Measurements from ENCODE around the gene SERHL2. TPM values are rescaled to one million over a fixed set of nuclear protein-coding genes. Genes with fewer than 3 reads are reported as not detected.

SERHL2 gene
- total and polyA plus RNA-seq, 2 experiments from 2014 or later, result 1.5 to 2.1 TPM

- H2AFZ ChIP-seq, result no peak overlapping the region
- no peak overlapping the region for H3K27ac ChIP-seq (ENCODE audit: low read depth)
- no peak overlapping the region for H3K4me3 Mint-ChIP-seq
- peak; percentile 83 to 92 for TF ChIP-seq CTCF (conservative IDR thresholded peaks at IDR 0.05; ENCODE audit: low read depth in 2 of 2)
- no peak for TF ChIP-seq STAT1 (IDR thresholded peaks at IDR 0.05; ENCODE audit: unreplicated experiment)
- no peak for TF ChIP-seq CREB1 (CRISPR knock-in tag; IDR thresholded peaks at IDR 0.05; ENCODE audit: low read depth)
- no peak for TF ChIP-seq EZH2phosphoT487 (IDR thresholded peaks at IDR 0.05; ENCODE audit: unreplicated experiment)
- TF ChIP-seq NANOG (IDR thresholded peaks at IDR 0.05; ENCODE audit: borderline replicate concordance), result no peak
- H3K27me3 ChIP-seq (ENCODE audit: insufficient read depth), result no peaks in the 10 kb centered on the region; the same call in 1 of the 2 replicates
- no peaks in the 10 kb centered on the region for H3K9me2 ChIP-seq (ENCODE audit: insufficient read depth)
- peaks cover 5% of the 10 kb centered on the region; the same call in 1 of the 2 replicates for H3F3A ChIP-seq (replicated peaks; ENCODE audit: low read depth)
- H3K4me1 ChIP-seq (ENCODE audit: insufficient read depth), result peaks cover 4% of the 10 kb centered on the region; the same call in 1 of the 2 replicates
- no peak overlapping the region for H3K27ac Mint-ChIP-seq
- H4K20me1 ChIP-seq (replicated peaks; ENCODE audit: insufficient read depth), result no peaks in the 10 kb centered on the region; the same call in 1 of the 2 replicates
- H3K4me2 ChIP-seq, result no peak overlapping the region
- no peaks in the 10 kb centered on the region for H3K79me2 ChIP-seq (replicated peaks; ENCODE audit: insufficient read depth)
- no peaks in the 10 kb centered on the region; the same call in 2 of the 3 replicates for H3K9me3 Mint-ChIP-seq
- H3K4me3 ChIP-seq, result no peak overlapping the region
- H3K36me3 ChIP-seq (ENCODE audit: insufficient read depth), result no peaks in the 10 kb centered on the region
- peak; percentile 85 for DNase-seq (ENCODE audit: low spot score)
- H3K4me1 Mint-ChIP-seq, result peaks cover 12% of the 10 kb centered on the region
- H3K27me3 Mint-ChIP-seq (ENCODE audit: insufficient read depth, low read depth, poor library complexity), result peaks cover 30% of the 10 kb centered on the region
- no peaks in the 10 kb centered on the region; the same call in 2 of the 3 replicates for H3K36me3 Mint-ChIP-seq (ENCODE audit: low read depth)
- peak; percentile 89 for ATAC-seq
Measured at GRCh38 chr22:42560781-42561180, 7.0 kb downstream of the SERHL2 start.

GRCh38 chr22:42561856-42562255 lies 8.1 kb downstream of the SERHL2 start:
- H3K4me1 Mint-ChIP-seq, result peaks cover 12% of the 10 kb centered on the region
- H3K36me3 ChIP-seq (ENCODE audit: insufficient read depth), result no peaks in the 10 kb centered on the region
- no peak overlapping the region for H2AFZ ChIP-seq
- H3K9me3 Mint-ChIP-seq, result no peaks in the 10 kb centered on the region; the same call in 2 of the 3 replicates
- H3K9me2 ChIP-seq (ENCODE audit: insufficient read depth), result no peaks in the 10 kb centered on the region
- no peaks in the 10 kb centered on the region for H3K79me2 ChIP-seq (replicated peaks; ENCODE audit: insufficient read depth)
- H3K4me1 ChIP-seq (ENCODE audit: insufficient read depth), result peaks cover 4% of the 10 kb centered on the region; the same call in 1 of the 2 replicates
- no peak overlapping the region for H3K27ac ChIP-seq (ENCODE audit: low read depth)
- DNase-seq (ENCODE audit: low spot score), result no peak
- H3K36me3 Mint-ChIP-seq (ENCODE audit: low read depth), result no peaks in the 10 kb centered on the region; the same call in 2 of the 3 replicates
- no peak overlapping the region for H3K4me2 ChIP-seq
- H3K27ac Mint-ChIP-seq, result no peak overlapping the region
- ATAC-seq, result no peak
- no peak overlapping the region for H3K4me3 ChIP-seq
- H3F3A ChIP-seq (replicated peaks; ENCODE audit: low read depth), result peaks cover 5% of the 10 kb centered on the region; the same call in 1 of the 2 replicates
- no peaks in the 10 kb centered on the region; the same call in 1 of the 2 replicates for H3K27me3 ChIP-seq (ENCODE audit: insufficient read depth)
- peaks cover 30% of the 10 kb centered on the region for H3K27me3 Mint-ChIP-seq (ENCODE audit: insufficient read depth, low read depth, poor library complexity)
- H4K20me1 ChIP-seq (replicated peaks; ENCODE audit: insufficient read depth), result no peaks in the 10 kb centered on the region; the same call in 1 of the 2 replicates
- H3K4me3 Mint-ChIP-seq, result no peak overlapping the region
- TF ChIP-seq ZNF462 (CRISPR knock-in tag; IDR thresholded peaks at IDR 0.05) (no peak), JUNB (IDR thresholded peaks at IDR 0.05; ENCODE audit: unreplicated experiment) (no peak), ZNF114 (CRISPR knock-in tag; IDR thresholded peaks at IDR 0.05) (no peak), STAT1 (IDR thresholded peaks at IDR 0.05; ENCODE audit: unreplicated experiment) (no peak), ZNF331 (CRISPR knock-in tag; IDR thresholded peaks at IDR 0.05; ENCODE audit: low read depth) (no peak), NANOG (IDR thresholded peaks at IDR 0.05; ENCODE audit: borderline replicate concordance) (no peak), POLR2AphosphoS5 (IDR thresholded peaks at IDR 0.05; ENCODE audit: low read depth) (no peak), CTCF (conservative IDR thresholded peaks at IDR 0.05; ENCODE audit: low read depth in 2 of 2) (no peak), EZH2 (IDR thresholded peaks at IDR 0.05; ENCODE audit: low read depth, unreplicated experiment) (no peak)

Data from GM23338 (cell line).